HCT116 (cell line): Measurements from ENCODE around the gene LDB2.

ENCODE experiments used
- CEBPB ChIP-seq: IDR thresholded peaks from 2 replicates; pipeline ENCODE4 v1.6.1; 2012; ENCODE audit warnings: low read depth
- POLR2A ChIP-seq: IDR thresholded peaks from 2 replicates; pipeline ENCODE4 v1.7.0; 2011; ENCODE audit warnings: borderline replicate concordance; ENCODE audit not compliant: insufficient read depth, insufficient read length; ENCODE audit errors: extremely low read depth
- POLR2AphosphoS5 ChIP-seq: IDR thresholded peaks from 2 replicates; pipeline ENCODE4 v1.6.1; 2011; ENCODE audit warnings: mild to moderate bottlenecking, low read depth, low read length, moderate library complexity
- TCF7L2 ChIP-seq: IDR thresholded peaks from 2 replicates; pipeline ENCODE4 v1.7.0; 2011; ENCODE audit warnings: borderline replicate concordance, inconsistent platforms; ENCODE audit not compliant: insufficient read depth, insufficient read length; ENCODE audit errors: extremely low read depth

DNA sequence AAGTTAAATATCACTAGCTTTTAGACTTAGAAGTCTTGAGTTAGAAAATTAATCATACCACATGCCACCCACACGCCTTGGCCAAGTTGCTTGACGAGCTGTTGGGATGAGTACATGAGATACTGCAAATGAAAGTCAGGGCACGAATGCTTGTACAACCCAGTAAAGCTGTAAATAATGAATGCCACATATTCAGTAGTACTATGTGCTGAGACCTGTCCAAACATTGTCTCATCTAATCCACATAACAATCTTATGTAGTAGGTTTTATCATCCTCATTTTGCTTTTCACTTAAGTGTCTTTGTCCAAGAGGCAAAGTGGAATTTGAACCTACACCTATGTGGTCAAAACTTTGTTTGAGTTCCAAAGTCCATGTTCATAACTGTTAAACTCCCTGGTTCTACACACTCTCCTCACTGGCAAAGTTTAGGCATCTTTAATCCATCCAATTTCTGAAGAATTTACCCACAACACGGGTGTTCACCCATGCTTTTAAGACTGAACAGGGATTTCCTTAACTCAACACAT, 74.1 kb downstream of the LDB2 start:
- TF ChIP-seq CEBPB, result no peak
- TF ChIP-seq POLR2AphosphoS5, result no peak
- no peak for TF ChIP-seq TCF7L2
- no peak for TF ChIP-seq POLR2A
